Measurements from ENCODE around the gene RIPOR1. TPM values are rescaled to one million over a fixed set of nuclear protein-coding genes. Genes with fewer than 3 reads are reported as not detected.
A peak's percentile ranks its signal among the peaks of the same experiment; 100 is the strongest.

Gene RIPOR1
- polyA plus RNA-seq, 1 of the 3 experiments (the other 2 are of a cell fraction) = 24.7 TPM

DNA sequence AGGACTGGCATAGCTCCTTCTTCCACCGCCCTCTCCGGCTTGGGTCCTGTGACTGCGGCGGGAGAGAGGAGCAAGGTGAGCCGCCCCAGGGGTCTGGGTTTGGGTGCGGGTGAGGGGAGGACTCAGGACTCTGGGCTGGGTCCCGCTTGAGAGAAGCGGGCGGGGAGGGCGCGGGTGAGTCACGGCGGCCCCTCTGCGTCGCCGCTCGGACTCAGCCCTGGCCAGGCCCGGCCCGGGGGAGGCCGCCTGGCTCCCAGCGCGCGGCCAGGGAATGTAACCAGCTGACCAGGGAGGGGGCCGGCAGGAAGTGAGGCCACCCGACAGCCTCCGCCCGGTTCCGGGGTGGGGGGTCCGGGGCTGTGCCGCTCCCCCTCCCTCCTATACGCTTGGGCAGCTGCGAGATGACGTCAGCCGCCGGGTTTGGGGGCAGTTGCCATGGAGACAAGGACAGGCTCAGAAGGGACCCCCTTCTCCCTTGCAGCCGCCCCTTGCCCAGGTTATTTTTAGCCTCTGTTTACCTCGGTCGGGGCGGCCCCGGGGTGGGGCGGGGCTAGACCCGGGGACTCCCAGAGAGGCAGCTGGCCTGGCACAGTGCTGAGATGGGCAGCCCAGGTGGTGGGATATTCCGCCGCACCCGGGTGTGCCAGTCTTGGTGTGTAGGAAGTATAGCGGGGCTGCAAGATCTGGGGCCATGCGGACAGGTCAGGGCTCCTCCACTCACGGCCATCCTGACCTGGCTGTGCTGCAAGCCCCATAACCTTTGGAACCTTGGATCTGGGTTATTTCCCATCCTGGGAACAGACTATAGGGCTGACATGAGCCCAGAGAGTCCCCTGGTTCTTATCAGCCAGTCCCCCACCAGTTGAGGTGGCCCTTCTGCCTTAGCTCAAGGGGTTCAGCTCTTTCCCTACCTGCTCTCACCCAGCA is 1.6 kb downstream of the RIPOR1 start (continued):
- TF ChIP-seq RCOR1 (IDR thresholded peaks at IDR 0.05; ENCODE audit: low read length) = no peak
- TF ChIP-seq TEAD4 (IDR thresholded peaks at IDR 0.05; ENCODE audit: borderline replicate concordance, insufficient read depth) = no peak
- TF ChIP-seq, protein P1, sequence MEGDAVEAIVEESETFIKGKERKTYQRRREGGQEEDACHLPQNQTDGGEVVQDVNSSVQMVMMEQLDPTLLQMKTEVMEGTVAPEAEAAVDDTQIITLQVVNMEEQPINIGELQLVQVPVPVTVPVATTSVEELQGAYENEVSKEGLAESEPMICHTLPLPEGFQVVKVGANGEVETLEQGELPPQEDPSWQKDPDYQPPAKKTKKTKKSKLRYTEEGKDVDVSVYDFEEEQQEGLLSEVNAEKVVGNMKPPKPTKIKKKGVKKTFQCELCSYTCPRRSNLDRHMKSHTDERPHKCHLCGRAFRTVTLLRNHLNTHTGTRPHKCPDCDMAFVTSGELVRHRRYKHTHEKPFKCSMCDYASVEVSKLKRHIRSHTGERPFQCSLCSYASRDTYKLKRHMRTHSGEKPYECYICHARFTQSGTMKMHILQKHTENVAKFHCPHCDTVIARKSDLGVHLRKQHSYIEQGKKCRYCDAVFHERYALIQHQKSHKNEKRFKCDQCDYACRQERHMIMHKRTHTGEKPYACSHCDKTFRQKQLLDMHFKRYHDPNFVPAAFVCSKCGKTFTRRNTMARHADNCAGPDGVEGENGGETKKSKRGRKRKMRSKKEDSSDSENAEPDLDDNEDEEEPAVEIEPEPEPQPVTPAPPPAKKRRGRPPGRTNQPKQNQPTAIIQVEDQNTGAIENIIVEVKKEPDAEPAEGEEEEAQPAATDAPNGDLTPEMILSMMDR (IDR thresholded peaks at IDR 0.05) = no peak
- TF ChIP-seq FOXJ3 (CRISPR knock-in tag; IDR thresholded peaks at IDR 0.05) = no peak
- no peak for TF ChIP-seq TCF12 (IDR thresholded peaks at IDR 0.05)
- TF ChIP-seq ELF1 (IDR thresholded peaks at IDR 0.05) = no peak; the same call in 1 of the 2 replicates
- TF ChIP-seq FOSL2 (IDR thresholded peaks at IDR 0.05; ENCODE audit: borderline replicate concordance, low read depth) = peak; percentile 19; the same call in 1 of the 2 replicates
- no peak for TF ChIP-seq FOXM1 (IDR thresholded peaks at IDR 0.05; ENCODE audit: low read depth)
- no peak for TF ChIP-seq SMC3 (IDR thresholded peaks at IDR 0.05; ENCODE audit: low read depth, low read length)
- TF ChIP-seq GATA2 (CRISPR knock-in tag; IDR thresholded peaks at IDR 0.05) = no peak
- TF ChIP-seq NRF1 (IDR thresholded peaks at IDR 0.05; ENCODE audit: low read depth, low read length) = no peak
- TF ChIP-seq EZH2phosphoT487 (IDR thresholded peaks at IDR 0.05; ENCODE audit: borderline replicate concordance, low read depth) = no peak
- TF ChIP-seq MXI1 (IDR thresholded peaks at IDR 0.05; ENCODE audit: low read depth, low read length) = peak; percentile 10; the same call in 1 of the 2 replicates
- 0 out of 4 replicates have a peak, but pooled peaks of 1 of the 2 experiments have one; percentile 6 for TF ChIP-seq EP300 (IDR thresholded peaks at IDR 0.05; ENCODE audit: borderline replicate concordance in 1 of 2, low read depth in 1 of 2, low read length in 1 of 2)
- no peak for TF ChIP-seq RAD21 (IDR thresholded peaks at IDR 0.05; ENCODE audit: low read length)
- TF ChIP-seq, protein P2, sequence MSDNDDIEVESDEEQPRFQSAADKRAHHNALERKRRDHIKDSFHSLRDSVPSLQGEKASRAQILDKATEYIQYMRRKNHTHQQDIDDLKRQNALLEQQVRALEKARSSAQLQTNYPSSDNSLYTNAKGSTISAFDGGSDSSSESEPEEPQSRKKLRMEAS (IDR thresholded peaks at IDR 0.05; ENCODE audit: low read depth) = peak; percentile 21; the same call in 1 of the 2 replicates
- TF ChIP-seq, protein P3, sequence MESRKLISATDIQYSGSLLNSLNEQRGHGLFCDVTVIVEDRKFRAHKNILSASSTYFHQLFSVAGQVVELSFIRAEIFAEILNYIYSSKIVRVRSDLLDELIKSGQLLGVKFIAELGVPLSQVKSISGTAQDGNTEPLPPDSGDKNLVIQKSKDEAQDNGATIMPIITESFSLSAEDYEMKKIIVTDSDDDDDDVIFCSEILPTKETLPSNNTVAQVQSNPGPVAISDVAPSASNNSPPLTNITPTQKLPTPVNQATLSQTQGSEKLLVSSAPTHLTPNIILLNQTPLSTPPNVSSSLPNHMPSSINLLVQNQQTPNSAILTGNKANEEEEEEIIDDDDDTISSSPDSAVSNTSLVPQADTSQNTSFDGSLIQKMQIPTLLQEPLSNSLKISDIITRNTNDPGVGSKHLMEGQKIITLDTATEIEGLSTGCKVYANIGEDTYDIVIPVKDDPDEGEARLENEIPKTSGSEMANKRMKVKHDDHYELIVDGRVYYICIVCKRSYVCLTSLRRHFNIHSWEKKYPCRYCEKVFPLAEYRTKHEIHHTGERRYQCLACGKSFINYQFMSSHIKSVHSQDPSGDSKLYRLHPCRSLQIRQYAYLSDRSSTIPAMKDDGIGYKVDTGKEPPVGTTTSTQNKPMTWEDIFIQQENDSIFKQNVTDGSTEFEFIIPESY (IDR thresholded peaks at IDR 0.05; ENCODE audit: borderline replicate concordance, low read depth) = no peak
- TF ChIP-seq MEF2A (IDR thresholded peaks at IDR 0.05; ENCODE audit: borderline replicate concordance, low read depth) = no peak; the same call in 1 of the 2 replicates
- TF ChIP-seq TAF1 (IDR thresholded peaks at IDR 0.05; ENCODE audit: borderline replicate concordance, low read depth, low read length) = peak; percentile 44
- peak; percentile 72 for TF ChIP-seq GABPA (IDR thresholded peaks at IDR 0.05; ENCODE audit: low read depth)

Data from SK-N-SH (cell line).